DOHH2 (cell line): ENCODE data around the gene TFDP1.

Experiments
- H3F3A ChIP-seq: fragments of 200-600 bp; sonication (generic), shearing (Covaris generic); 2 replicates; pipeline ENCODE4 v1.6.0; 2016; ENCODE audit warnings: antibody characterized with exemption, mild to moderate bottlenecking; ENCODE audit not compliant: control insufficient read depth, insufficient read depth
- H3K27ac ChIP-seq: fragments of 200-600 bp; sonication (generic); 2 replicates; pipeline ENCODE4 v1.5.1; 2014; ENCODE audit warnings: low read depth, mild to moderate bottlenecking, low read length, moderate library complexity
- H3K27me3 ChIP-seq: fragments of 200-600 bp; sonication (generic); 2 replicates; pipeline ENCODE4 v1.6.1; 2014; ENCODE audit warnings: mild to moderate bottlenecking, low read length, mixed read lengths; ENCODE audit not compliant: control insufficient read depth
- H3K36me3 ChIP-seq: fragments of 200-600 bp; sonication (generic); 2 replicates; pipeline ENCODE4 v1.6.1; 2014; ENCODE audit warnings: mild to moderate bottlenecking, low read length, moderate library complexity, mixed read lengths; ENCODE audit not compliant: control insufficient read depth
- H3K4me1 ChIP-seq: fragments of 200-600 bp; sonication (generic); 2 replicates; pipeline ENCODE4 v1.6.1; 2014; ENCODE audit warnings: mild to moderate bottlenecking, low read length, mixed read lengths; ENCODE audit not compliant: control insufficient read depth
- H3K4me2 ChIP-seq: fragments of 200-600 bp; sonication (generic); 2 replicates; pipeline ENCODE4 v1.6.0; 2014; ENCODE audit warnings: mild to moderate bottlenecking, low read length, moderate library complexity
- H3K4me3 ChIP-seq: fragments of 200-600 bp; sonication (generic); 2 replicates; pipeline ENCODE4 v1.5.1; 2014; ENCODE audit warnings: mild to moderate bottlenecking, low read length, mixed read lengths
- H3K79me2 ChIP-seq: fragments of 200-600 bp; sonication (generic); 2 replicates; pipeline ENCODE4 v1.6.1; 2014; ENCODE audit warnings: mild to moderate bottlenecking, low read length, mixed read lengths; ENCODE audit not compliant: control insufficient read depth
- H3K9me2 ChIP-seq: fragments of 200-600 bp; sonication (generic); replicated peaks from 2 replicates; pipeline ENCODE4 v1.6.1; 2014; ENCODE audit warnings: mild to moderate bottlenecking, low read length, mixed read lengths; ENCODE audit not compliant: control insufficient read depth
- H3K9me3 ChIP-seq: fragments of 200-600 bp; sonication (generic); 2 replicates; pipeline ENCODE4 v1.6.1; 2014; ENCODE audit warnings: antibody characterized with exemption, low read length, mixed read lengths; ENCODE audit not compliant: control insufficient read depth, insufficient read depth
- H4K20me1 ChIP-seq: fragments of 200-600 bp; sonication (generic); 2 replicates; pipeline ENCODE4 v1.6.0; 2014; ENCODE audit warnings: low read depth, mild to moderate bottlenecking, antibody characterized with exemption, low read length, moderate library complexity; ENCODE audit not compliant: control insufficient read depth, insufficient read depth
- CTCF ChIP-seq: fragments of 200-600 bp; sonication (generic); IDR thresholded peaks from one replicate; pipeline ENCODE4 v1.5.1; 2014; ENCODE audit warnings: antibody characterized with exemption, mild to moderate bottlenecking, low read depth, low read length; ENCODE audit not compliant: poor library complexity, severe bottlenecking
- EZH2phosphoT487 ChIP-seq: fragments of 200-600 bp; sonication (generic); IDR thresholded peaks from 2 replicates; pipeline ENCODE4 v1.6.1; 2017; ENCODE audit warnings: borderline replicate concordance, mild to moderate bottlenecking, antibody characterized with exemption, low read length, moderate library complexity, mixed read lengths

TFDP1 gene

GRCh38 chr13:113636266-113636963 lies 51.9 kb downstream of the TFDP1 start:
- Histone ChIP-seq H3K27ac (no peak overlapping the region), H3K27me3 (no peaks in the 10 kb centered on the region), H3K4me2 (no peak overlapping the region), H3K9me2 (no peaks in the 10 kb centered on the region), H3F3A (no peaks in the 10 kb centered on the region), H3K4me1 (no peaks in the 10 kb centered on the region), H3K9me3 (no peaks in the 10 kb centered on the region), H3K79me2 (peaks cover under 1% of the 10 kb centered on the region), H3K36me3 (peaks cover 95% of the 10 kb centered on the region), H3K4me3 (no peak overlapping the region), H4K20me1 (0 out of 2 replicates have a peak, but pooled peaks cover 4% of the 10 kb centered on the region)
- TF ChIP-seq EZH2phosphoT487 = no peak
- no peak for TF ChIP-seq CTCF

DNA sequence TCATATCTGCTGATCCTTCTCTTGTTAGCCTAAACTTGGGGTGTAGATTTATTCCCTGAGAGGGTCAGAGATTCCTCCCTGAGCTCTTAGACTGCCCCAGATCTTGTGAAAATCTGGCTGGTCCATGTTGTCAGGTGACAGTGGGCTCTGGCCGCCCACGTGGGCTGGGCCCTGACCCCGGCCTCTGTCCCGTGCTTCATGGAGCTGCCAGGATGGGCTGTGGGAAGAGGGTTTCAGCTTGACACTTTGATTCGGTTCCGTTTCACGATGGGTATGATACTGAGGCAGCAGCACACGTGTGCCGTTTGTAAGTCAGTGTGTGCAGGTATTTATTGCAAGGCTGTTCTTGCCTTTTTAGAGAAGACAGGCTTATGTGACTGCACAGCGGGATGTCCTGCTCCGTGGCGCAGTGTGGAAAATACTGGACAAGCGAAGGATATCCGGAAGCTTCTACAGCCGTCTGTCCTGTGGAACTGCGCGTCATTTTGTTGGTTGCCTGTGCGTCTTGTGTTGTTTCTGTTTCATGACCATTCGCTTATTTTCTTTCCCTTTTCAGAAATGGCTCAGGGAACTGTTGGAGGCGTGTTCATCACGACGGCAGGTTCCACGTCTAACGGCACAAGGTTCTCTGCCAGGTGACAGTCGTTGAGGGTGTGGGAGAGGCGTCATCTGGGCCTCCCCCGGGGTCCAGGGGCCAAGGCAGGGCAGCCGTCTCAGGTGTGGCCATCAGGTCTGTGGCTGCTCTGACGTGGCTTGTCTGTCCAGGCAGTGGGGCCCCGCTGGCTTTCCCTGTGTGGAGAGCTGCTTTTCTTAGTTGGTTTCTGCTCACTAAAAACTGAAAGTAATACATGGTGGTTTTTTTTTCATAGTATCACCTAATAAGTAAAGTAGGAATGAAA lies 53.0 kb downstream of the TFDP1 start:
- no peak overlapping the region for H3K27ac ChIP-seq
- no peaks in the 10 kb centered on the region for H3K9me2 ChIP-seq
- H3K79me2 ChIP-seq = no peaks in the 10 kb centered on the region
- no peaks in the 10 kb centered on the region for H3K9me3 ChIP-seq
- no peaks in the 10 kb centered on the region for H3K4me1 ChIP-seq
- H3K4me3 ChIP-seq = no peak overlapping the region
- TF ChIP-seq CTCF (no peak), EZH2phosphoT487 (no peak)
- peaks cover 3% of the 10 kb centered on the region for H3F3A ChIP-seq
- no peaks in the 10 kb centered on the region for H3K27me3 ChIP-seq
- H4K20me1 ChIP-seq = 0 out of 2 replicates have a peak, but pooled peaks cover 4% of the 10 kb centered on the region
- H3K36me3 ChIP-seq = peaks cover 95% of the 10 kb centered on the region
- H3K4me2 ChIP-seq = no peak overlapping the region

DNA sequence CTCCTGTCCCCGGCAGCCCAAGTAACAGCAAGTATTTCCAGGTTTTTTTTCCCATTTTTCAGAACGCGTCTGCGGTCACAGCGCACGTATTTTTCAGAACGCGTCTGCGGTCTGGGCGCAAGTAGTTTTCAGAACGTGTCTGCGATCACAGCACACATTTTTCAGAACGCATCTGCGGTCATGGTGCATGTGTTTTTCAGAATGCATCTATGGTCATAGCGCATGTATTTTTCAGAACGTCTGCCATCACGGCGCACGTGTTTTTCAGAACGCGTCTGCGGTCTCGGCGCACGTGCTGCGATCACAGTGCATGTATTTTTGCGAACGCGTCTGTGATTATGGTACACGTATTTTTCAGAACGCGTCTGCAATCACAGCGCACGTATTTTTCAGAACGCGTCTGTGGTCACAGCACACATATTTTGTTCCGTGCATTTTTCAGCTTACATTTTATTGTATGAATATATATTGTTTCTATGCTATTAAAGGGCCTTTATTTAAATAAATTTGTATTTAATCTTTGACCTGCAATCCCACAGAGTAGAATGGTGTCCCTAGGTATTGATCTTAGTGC lies 53.7 kb downstream of the TFDP1 start:
- no peak overlapping the region for H3K4me2 ChIP-seq
- no peaks in the 10 kb centered on the region for H3K79me2 ChIP-seq
- H4K20me1 ChIP-seq = 0 out of 2 replicates have a peak, but pooled peaks cover 4% of the 10 kb centered on the region
- no peak overlapping the region for H3K27ac ChIP-seq
- H3K9me3 ChIP-seq = no peaks in the 10 kb centered on the region
- H3K4me1 ChIP-seq = no peaks in the 10 kb centered on the region
- H3F3A ChIP-seq = peaks cover 9% of the 10 kb centered on the region
- H3K27me3 ChIP-seq = no peaks in the 10 kb centered on the region
- no peak overlapping the region for H3K4me3 ChIP-seq
- peaks cover 91% of the 10 kb centered on the region for H3K36me3 ChIP-seq
- no peaks in the 10 kb centered on the region for H3K9me2 ChIP-seq
- TF ChIP-seq CTCF (no peak), EZH2phosphoT487 (no peak)
